Lower leg skin (tissue), 3 donors: Measurements from ENCODE around the gene EHD3.

ENCODE experiments used
- POLR2A ChIP-seq, 2 donors: fragments of 450-650 bp; IDR thresholded peaks; one replicate each; pipeline ENCODE4 v1.6.1; 2016 to 2017; ENCODE audit warnings: antibody characterized with exemption in 2 of 2, mild to moderate bottlenecking in 1 of 2, moderate library complexity in 1 of 2
- TF ChIP-seq, protein P1 (sequence below), 3 donors: fragments of 450-650 bp; IDR thresholded peaks; one replicate each; pipeline ENCODE4 v1.5.1; 2016; ENCODE audit warnings: antibody characterized with exemption in 3 of 3, mild to moderate bottlenecking in 3 of 3, moderate library complexity in 2 of 3

- TF ChIP-seq, protein P1, sequence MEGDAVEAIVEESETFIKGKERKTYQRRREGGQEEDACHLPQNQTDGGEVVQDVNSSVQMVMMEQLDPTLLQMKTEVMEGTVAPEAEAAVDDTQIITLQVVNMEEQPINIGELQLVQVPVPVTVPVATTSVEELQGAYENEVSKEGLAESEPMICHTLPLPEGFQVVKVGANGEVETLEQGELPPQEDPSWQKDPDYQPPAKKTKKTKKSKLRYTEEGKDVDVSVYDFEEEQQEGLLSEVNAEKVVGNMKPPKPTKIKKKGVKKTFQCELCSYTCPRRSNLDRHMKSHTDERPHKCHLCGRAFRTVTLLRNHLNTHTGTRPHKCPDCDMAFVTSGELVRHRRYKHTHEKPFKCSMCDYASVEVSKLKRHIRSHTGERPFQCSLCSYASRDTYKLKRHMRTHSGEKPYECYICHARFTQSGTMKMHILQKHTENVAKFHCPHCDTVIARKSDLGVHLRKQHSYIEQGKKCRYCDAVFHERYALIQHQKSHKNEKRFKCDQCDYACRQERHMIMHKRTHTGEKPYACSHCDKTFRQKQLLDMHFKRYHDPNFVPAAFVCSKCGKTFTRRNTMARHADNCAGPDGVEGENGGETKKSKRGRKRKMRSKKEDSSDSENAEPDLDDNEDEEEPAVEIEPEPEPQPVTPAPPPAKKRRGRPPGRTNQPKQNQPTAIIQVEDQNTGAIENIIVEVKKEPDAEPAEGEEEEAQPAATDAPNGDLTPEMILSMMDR (IDR thresholded peaks at IDR 0.05), result no peak
- no peak for TF ChIP-seq POLR2A (IDR thresholded peaks at IDR 0.05)
These were observed 37.3 kb upstream of the EHD3 start for GRCh38 chr2:31196622-31197021.
